SK-N-SH (cell line): ENCODE measurements around the gene SLC4A9. TPM values are rescaled to one million over a fixed set of nuclear protein-coding genes. Genes with fewer than 3 reads are reported as not detected.

Source experiments
- CTCF ChIA-PET: fragments of 300-600, 350-600 bp; formaldehyde crosslinking; extraction: SDS; loops from one replicate; lab custom pipeline; 2021; lab: Yijun Ruan, JAX
- POLR2A ChIA-PET: fragments of 350-600 bp; sonication (Branson Sonifier 250); formaldehyde crosslinking; extraction: SDS; loops from one replicate; lab custom pipeline; 2020; ENCODE audit warnings: antibody characterized with exemption, inconsistent platforms; lab: Yijun Ruan, JAX
- DNase-seq: peaks from one replicate; pipeline ENCODE4 v3.0.0; 2012
- H2AFZ ChIP-seq: fragments of 200-600 bp; sonication (generic); 2 replicates; pipeline ENCODE4 v1.8.1; 2016; ENCODE audit warnings: antibody characterized with exemption, mild to moderate bottlenecking, low read depth
- H3F3A ChIP-seq: fragments of 200-600 bp; sonication (generic); replicated peaks from 2 replicates; pipeline ENCODE3; 2016; ENCODE audit warnings: antibody characterized with exemption, mild to moderate bottlenecking; ENCODE audit not compliant: insufficient read depth
- H3K27ac ChIP-seq, 2 experiments: fragments of 200-500 bp in 1 of 2; fragments of 200-600 bp in 1 of 2; sonication (Bioruptor generic) in 1 of 2; sonication (generic), shearing (Covaris generic) in 1 of 2; 2 replicates each; pipeline versions ENCODE4 v1.5.1 to v1.6.1; 2014 to 2016; ENCODE audit warnings: low read depth in 2 of 2, inconsistent platforms in 1 of 2, low read length in 1 of 2, mild to moderate bottlenecking in 1 of 2, mixed read lengths in 1 of 2
- H3K27me3 ChIP-seq: fragments of 200-600 bp; sonication (generic), shearing (Covaris generic); 2 replicates; pipeline ENCODE4 v1.6.1; 2016; ENCODE audit warnings: mixed run types; ENCODE audit not compliant: insufficient read depth
- H3K36me3 ChIP-seq, 2 experiments: fragments of 200-500 bp in 1 of 2; fragments of 200-600 bp in 1 of 2; sonication (Bioruptor generic) in 1 of 2; sonication (generic) in 1 of 2; replicated peaks in 1 of 2; 2 replicates each; pipeline versions ENCODE3 to v1.5.1; 2014 to 2016; ENCODE audit warnings: low read length in 1 of 2, mild to moderate bottlenecking in 1 of 2; ENCODE audit not compliant: insufficient read depth in 2 of 2, control insufficient read depth in 1 of 2
- H3K4me1 ChIP-seq, 2 experiments: fragments of 200-500 bp in 1 of 2; fragments of 200-600 bp in 1 of 2; sonication (Bioruptor generic) in 1 of 2; sonication (generic), shearing (Covaris generic) in 1 of 2; 2 replicates each; pipeline versions ENCODE4 v1.5.1 to v1.6.1; 2014 to 2016; ENCODE audit warnings: low read depth in 1 of 2, low read length in 1 of 2, mixed run types in 1 of 2; ENCODE audit not compliant: insufficient read depth in 2 of 2, control insufficient read depth in 1 of 2
- H3K4me2 ChIP-seq: fragments of 200-600 bp; sonication (generic), shearing (Covaris generic); 2 replicates; pipeline ENCODE4 v1.6.1; 2017; ENCODE audit warnings: mixed run types
- H3K4me3 ChIP-seq, 2 experiments: fragments of 200-500 bp in 1 of 2; fragments of 200-600 bp in 1 of 2; sonication (Bioruptor generic) in 1 of 2; sonication (generic), shearing (Covaris generic) in 1 of 2; 2 replicates each; pipeline versions ENCODE4 v1.5.1 to v1.8.1; 2014 to 2016; ENCODE audit warnings: low read depth in 2 of 2, inconsistent platforms in 1 of 2, low read length in 1 of 2, mild to moderate bottlenecking in 1 of 2, mixed read lengths in 1 of 2, moderate library complexity in 1 of 2
- H3K79me2 ChIP-seq: fragments of 200-600 bp; sonication (generic); 2 replicates; pipeline ENCODE4 v1.8.1; 2017; ENCODE audit warnings: mild to moderate bottlenecking; ENCODE audit not compliant: insufficient read depth
- H3K9ac ChIP-seq: fragments of 200-600 bp; sonication (generic); 2 replicates; pipeline ENCODE4 v1.6.1; 2017; ENCODE audit warnings: mixed run types
- H3K9me2 ChIP-seq: fragments of 200-600 bp; sonication (generic); 2 replicates; pipeline ENCODE4 v1.6.1; 2017; ENCODE audit warnings: mixed run types
- H3K9me3 ChIP-seq: fragments of 200-600 bp; sonication (generic); 2 replicates; pipeline ENCODE4 v1.6.1; 2017; ENCODE audit warnings: mixed run types, mild to moderate bottlenecking, moderate library complexity
- H4K20me1 ChIP-seq: fragments of 200-600 bp; sonication (generic); 2 replicates; pipeline ENCODE4 v1.6.1; 2017; ENCODE audit warnings: mild to moderate bottlenecking, mixed run types; ENCODE audit not compliant: insufficient read depth
- CHD2 ChIP-seq: fragments of 150-350 bp; IDR thresholded peaks from 2 replicates; pipeline ENCODE4 v1.6.1; 2018; ENCODE audit warnings: low read length; ENCODE audit not compliant: partially characterized antibody
- CTCF ChIP-seq: fragments of 200-600 bp; sonication (generic); IDR thresholded peaks from 2 replicates; pipeline ENCODE4 v1.6.1; 2017; ENCODE audit warnings: antibody characterized with exemption, mild to moderate bottlenecking, moderate library complexity
- FOSL2 ChIP-seq: IDR thresholded peaks from 2 replicates; pipeline ENCODE4 v1.4.0; 2012; ENCODE audit warnings: low read depth, mild to moderate bottlenecking, moderate library complexity, borderline replicate concordance
- GABPA ChIP-seq: IDR thresholded peaks from 2 replicates; pipeline ENCODE4 v1.4.0; 2012; ENCODE audit warnings: low read depth, mild to moderate bottlenecking
- MAX ChIP-seq: IDR thresholded peaks from 2 replicates; pipeline ENCODE4 v1.4.0; 2012; ENCODE audit warnings: low read depth
- MXI1 ChIP-seq: IDR thresholded peaks from 2 replicates; pipeline ENCODE4 v1.6.1; 2012; ENCODE audit warnings: mild to moderate bottlenecking, low read depth, low read length, improper control_type of control experiment
- NFIC ChIP-seq: IDR thresholded peaks from 2 replicates; pipeline ENCODE4 v1.4.0; 2012; ENCODE audit warnings: borderline replicate concordance
- POLR2AphosphoS5 ChIP-seq: IDR thresholded peaks from 2 replicates; pipeline ENCODE4 v1.6.1; 2012; ENCODE audit warnings: low read depth, low read length
- RAD21 ChIP-seq: IDR thresholded peaks from 2 replicates; pipeline ENCODE4 v1.6.1; 2012; ENCODE audit warnings: mild to moderate bottlenecking, low read length
- RCOR1 ChIP-seq: fragments of 150-350 bp; IDR thresholded peaks from 2 replicates; pipeline ENCODE4 v1.6.1; 2017; ENCODE audit warnings: antibody characterized with exemption, low read length
- RFX5 ChIP-seq: IDR thresholded peaks from 2 replicates; pipeline ENCODE4 v1.6.1; 2012; ENCODE audit warnings: mild to moderate bottlenecking, improper control_type of control experiment, low read length
- SMC3 ChIP-seq: IDR thresholded peaks from 2 replicates; pipeline ENCODE4 v1.6.1; 2012; ENCODE audit warnings: low read depth, low read length, improper control_type of control experiment
- TEAD4 ChIP-seq: IDR thresholded peaks from 2 replicates; pipeline ENCODE4 v1.4.0; 2012; ENCODE audit warnings: mild to moderate bottlenecking, borderline replicate concordance; ENCODE audit not compliant: insufficient read depth
- WGBS: methylation state at CpG from one replicate; pipeline ENCODE4 v1.1.6; 2017; ENCODE audit warnings: low lambda C conversion rate; 5-methylcytosine and 5-hydroxymethylcytosine counted together
- polyA plus RNA-seq, 3 experiments: library from polyadenylated mRNA; depleted of rRNA; stranded (reverse); fragments of >200 nt; gene quantifications; 2 replicates each; pipeline ENCODE4 v1.2.3, GENCODE V29; 2012

Gene SLC4A9
- polyA plus RNA-seq, 1 of the 3 experiments (the other 2 are of a cell fraction) = 0.02 TPM

DNA sequence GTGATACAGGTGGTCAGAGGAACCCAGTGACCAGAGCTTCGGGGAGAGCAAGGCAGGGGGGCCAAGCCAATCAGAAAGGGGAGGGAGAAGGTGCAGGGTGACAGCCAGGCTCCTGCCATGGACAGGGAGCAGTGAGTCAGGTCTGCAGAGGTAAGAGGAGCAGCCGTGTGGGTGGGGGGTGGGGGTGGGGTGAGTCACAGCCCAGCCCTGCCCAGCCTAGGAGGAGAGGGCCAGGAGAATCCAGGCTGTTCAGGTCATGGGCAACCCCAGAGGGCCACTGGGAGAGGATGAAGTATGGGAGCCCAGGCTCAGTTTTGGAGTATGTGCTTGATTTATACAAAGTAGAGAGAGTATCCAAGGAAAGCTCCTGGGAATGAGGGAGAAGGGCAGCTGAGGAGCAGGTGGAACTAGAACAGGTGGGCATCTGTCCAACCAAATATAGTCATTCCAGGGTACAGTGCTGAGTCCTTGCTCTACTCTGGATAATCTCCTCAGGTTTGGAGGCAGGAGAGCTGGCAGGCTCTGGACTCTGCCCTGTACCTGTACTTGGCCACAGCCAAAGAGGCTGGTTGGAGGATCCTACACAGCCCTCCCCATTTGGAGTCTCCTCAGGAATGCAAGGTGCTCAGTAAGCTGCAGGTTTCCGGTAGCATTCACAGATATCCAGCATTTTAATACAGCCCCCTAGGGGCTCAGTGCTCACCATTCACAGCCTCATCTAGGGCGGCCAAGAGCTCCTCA lies 15.1 kb upstream of the SLC4A9 start:
- Histone ChIP-seq H3K4me1 (peaks cover 12 to 35% of the 10 kb centered on the region in 2 experiments), H3K9me3 (no peaks in the 10 kb centered on the region), H2AFZ (no peak overlapping the region), H3K4me3 (peak overlapping the region in 1 of 2 experiments; percentile 86; a peak in 3 of 4 replicates), H3K79me2 (peaks cover 61% of the 10 kb centered on the region), H3F3A (peaks cover 11% of the 10 kb centered on the region), H3K9ac (peak overlapping the region; percentile 87; the same call in 1 of the 2 replicates), H4K20me1 (peaks cover 17% of the 10 kb centered on the region), H3K36me3 (peaks cover 0 to 21% of the 10 kb centered on the region in 2 experiments), H3K9me2 (no peaks in the 10 kb centered on the region), H3K27me3 (no peaks in the 10 kb centered on the region), H3K4me2 (peak overlapping the region; percentile 94), H3K27ac (peak overlapping the region in 1 of 2 experiments; percentile 75; a peak in 1 of 4 replicates)
- CTCF ChIA-PET = interaction anchor here (0.9 to 15.0 kb wide), 21 partner anchors 7 to 381 kb away, joined by 3 to 418 read pairs (median 6); partner anchors contain the start of gene PFDN1
- WGBS = 62% methylated on average over 3 of the region's 4 CpGs
- TF ChIP-seq NFIC (no peak), FOSL2 (peak; percentile 70; the same call in 1 of the 2 replicates)
- POLR2A ChIA-PET = interaction anchor here (0.6 to 2.3 kb wide), 3 partner anchors 98 to 1934 kb away, joined by 3 to 13 read pairs (median 8); no protein-coding TSS in a partner anchor
- no peak for DNase-seq

GRCh38 chr5:140345919-140346347 lies 14.1 kb upstream of the SLC4A9 start:
- TF ChIP-seq POLR2AphosphoS5 (no peak), FOSL2 (no peak), RCOR1 (no peak), CHD2 (no peak), RAD21 (peak; percentile 48), GABPA (no peak), SMC3 (peak; percentile 35; the same call in 1 of the 2 replicates), CTCF (peak; percentile 56), MAX (0 out of 2 replicates have a peak, but pooled peaks have one; percentile 29), MXI1 (no peak), TEAD4 (no peak), RFX5 (no peak)
- Histone ChIP-seq H3K9ac (peak overlapping the region; percentile 87), H3K4me2 (peak overlapping the region; percentile 94), H3K9me3 (no peaks in the 10 kb centered on the region), H3K27me3 (no peaks in the 10 kb centered on the region), H3K4me1 (peaks cover 12 to 35% of the 10 kb centered on the region in 2 experiments), H3K9me2 (no peaks in the 10 kb centered on the region), H3K36me3 (peaks cover 0 to 16% of the 10 kb centered on the region in 2 experiments), H3K79me2 (peaks cover 53% of the 10 kb centered on the region), H3F3A (peaks cover 11% of the 10 kb centered on the region), H2AFZ (peak overlapping the region; percentile 50), H3K4me3 (peak overlapping the region; percentile 72 to 86), H3K27ac (peak overlapping the region; percentile 55 to 75; a peak in 3 of 4 replicates), H4K20me1 (peaks cover 17% of the 10 kb centered on the region)
- 15% methylated on average over 6 of the region's 35 CpGs for WGBS
- DNase-seq = peak; percentile 88
- CTCF ChIA-PET = interaction anchor here (0.6 to 15.0 kb wide), 37 partner anchors 7 to 380 kb away, joined by 3 to 418 read pairs (median 5); partner anchors contain the start of genes CYSTM1, PFDN1 and SRA1
- POLR2A ChIA-PET = interaction anchor here (0.8 to 2.3 kb wide), 8 partner anchors 9 to 171 kb away, joined by 3 to 13 read pairs (median 4); partner anchors contain the start of genes ANKHD1 and CYSTM1
